Glutamatergic neuron (in vitro differentiated cells): ENCODE results near the gene MRPL48. TPM values are rescaled to one million over a fixed set of nuclear protein-coding genes. Genes with fewer than 3 reads are reported as not detected.
"Not testable (repeated sequence)": the region's sequence is repeated elsewhere in the genome, so short reads cannot be mapped to it uniquely, and the experiment has no call there.

Source experiments
- DNase-seq: peaks from one replicate; pipeline ENCODE4 v3.0.0; 2022
- H3K27ac Mint-ChIP-seq: one replicate; pipeline ENCODE4 v1.8.0; 2020; ENCODE audit warnings: mild to moderate bottlenecking, mixed read lengths, inconsistent platforms; ENCODE audit not compliant: unreplicated experiment
- H3K27me3 Mint-ChIP-seq: one replicate; pipeline ENCODE4 v1.8.0; 2020; ENCODE audit warnings: mild to moderate bottlenecking, moderate library complexity, mixed read lengths, inconsistent platforms; ENCODE audit not compliant: unreplicated experiment
- H3K36me3 Mint-ChIP-seq: one replicate; pipeline ENCODE4 v1.8.0; 2020; ENCODE audit warnings: mild to moderate bottlenecking, mixed read lengths, inconsistent platforms; ENCODE audit not compliant: unreplicated experiment
- H3K4me1 Mint-ChIP-seq: one replicate; pipeline ENCODE4 v1.8.0; 2020; ENCODE audit warnings: mild to moderate bottlenecking, low read depth, mixed read lengths, inconsistent platforms; ENCODE audit not compliant: unreplicated experiment
- H3K4me3 Mint-ChIP-seq: one replicate; pipeline ENCODE4 v1.8.0; 2020; ENCODE audit warnings: mild to moderate bottlenecking, mixed read lengths, inconsistent platforms; ENCODE audit not compliant: unreplicated experiment
- H3K9me3 Mint-ChIP-seq: one replicate; pipeline ENCODE4 v1.8.0; 2020; ENCODE audit warnings: mild to moderate bottlenecking, moderate library complexity, mixed read lengths, inconsistent platforms; ENCODE audit not compliant: unreplicated experiment
- total RNA-seq: library from RNA; stranded (reverse); fragmentation: NEBNext Ultra II Directional; extraction: Animal tissue kit (Norgen Biotek cat#: 25700); gene quantifications from one replicate; pipeline ENCODE4 v1.2.1, GENCODE V29; 2021; ENCODE audit not compliant: unreplicated experiment
- TF ChIP-seq, protein P1 (sequence below): fragments of 200-600 bp; sonication (generic); IDR thresholded peaks from one replicate; pipeline ENCODE4 v1.5.0; 2021; ENCODE audit not compliant: partially characterized antibody, unreplicated experiment

The MRPL48 gene
- total RNA-seq, 1 donor from 2014 or later: 30.5 TPM

DNA sequence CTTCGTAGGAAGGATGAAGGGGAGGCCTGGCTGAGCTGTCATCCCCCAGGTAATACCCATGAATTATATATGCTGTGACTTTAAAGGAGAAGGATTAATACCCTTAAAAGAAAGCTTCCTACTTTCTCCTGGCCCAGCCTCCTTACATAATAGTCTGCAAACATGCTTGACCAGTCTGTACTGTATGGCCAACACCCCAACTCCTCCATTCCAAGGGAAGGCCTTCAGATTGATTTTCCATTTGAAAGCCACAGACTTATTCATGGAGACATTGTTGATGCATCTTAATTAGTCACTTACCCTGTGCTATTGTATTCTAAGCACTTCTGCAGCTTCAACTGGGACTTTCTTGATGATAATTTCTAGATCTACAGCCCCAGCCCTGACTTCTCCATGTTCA, 91.1 kb downstream of the MRPL48 start:
- Mint-ChIP-seq H3K4me1 (peaks cover 7% of the 10 kb centered on the region), H3K27me3 (peaks cover 6% of the 10 kb centered on the region), H3K4me3 (no peak overlapping the region), H3K9me3 (peaks cover 6% of the 10 kb centered on the region), H3K27ac (no peak overlapping the region), H3K36me3 (no peaks in the 10 kb centered on the region)
- TF ChIP-seq, protein P1, sequence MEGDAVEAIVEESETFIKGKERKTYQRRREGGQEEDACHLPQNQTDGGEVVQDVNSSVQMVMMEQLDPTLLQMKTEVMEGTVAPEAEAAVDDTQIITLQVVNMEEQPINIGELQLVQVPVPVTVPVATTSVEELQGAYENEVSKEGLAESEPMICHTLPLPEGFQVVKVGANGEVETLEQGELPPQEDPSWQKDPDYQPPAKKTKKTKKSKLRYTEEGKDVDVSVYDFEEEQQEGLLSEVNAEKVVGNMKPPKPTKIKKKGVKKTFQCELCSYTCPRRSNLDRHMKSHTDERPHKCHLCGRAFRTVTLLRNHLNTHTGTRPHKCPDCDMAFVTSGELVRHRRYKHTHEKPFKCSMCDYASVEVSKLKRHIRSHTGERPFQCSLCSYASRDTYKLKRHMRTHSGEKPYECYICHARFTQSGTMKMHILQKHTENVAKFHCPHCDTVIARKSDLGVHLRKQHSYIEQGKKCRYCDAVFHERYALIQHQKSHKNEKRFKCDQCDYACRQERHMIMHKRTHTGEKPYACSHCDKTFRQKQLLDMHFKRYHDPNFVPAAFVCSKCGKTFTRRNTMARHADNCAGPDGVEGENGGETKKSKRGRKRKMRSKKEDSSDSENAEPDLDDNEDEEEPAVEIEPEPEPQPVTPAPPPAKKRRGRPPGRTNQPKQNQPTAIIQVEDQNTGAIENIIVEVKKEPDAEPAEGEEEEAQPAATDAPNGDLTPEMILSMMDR: no peak
- DNase-seq: no peak

DNA sequence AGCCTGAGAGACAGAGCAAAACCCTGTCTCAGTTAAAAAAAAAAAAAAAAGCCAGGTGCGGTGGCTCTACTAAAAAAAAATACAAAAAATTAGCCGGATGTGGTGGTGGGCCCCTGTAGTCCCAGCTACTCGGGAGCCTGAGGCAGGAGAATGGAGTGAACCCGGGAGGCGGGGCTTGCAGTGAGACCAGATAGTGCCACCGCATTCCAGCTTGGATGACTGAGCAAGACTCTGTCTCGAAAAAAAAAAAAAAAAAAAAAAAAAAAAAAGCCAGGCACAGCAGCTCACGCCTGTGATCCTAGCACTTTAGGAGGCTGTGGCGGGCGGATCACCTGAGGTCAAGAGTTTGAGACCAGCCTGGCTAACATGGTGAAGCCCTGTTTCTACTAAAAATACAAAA, 92.8 kb downstream of the MRPL48 start:
- H3K9me3 Mint-ChIP-seq, H3K4me3 Mint-ChIP-seq, DNase-seq, H3K36me3 Mint-ChIP-seq, H3K27ac Mint-ChIP-seq, H3K27me3 Mint-ChIP-seq, H3K4me1 Mint-ChIP-seq: not testable (repeated sequence)

DNA sequence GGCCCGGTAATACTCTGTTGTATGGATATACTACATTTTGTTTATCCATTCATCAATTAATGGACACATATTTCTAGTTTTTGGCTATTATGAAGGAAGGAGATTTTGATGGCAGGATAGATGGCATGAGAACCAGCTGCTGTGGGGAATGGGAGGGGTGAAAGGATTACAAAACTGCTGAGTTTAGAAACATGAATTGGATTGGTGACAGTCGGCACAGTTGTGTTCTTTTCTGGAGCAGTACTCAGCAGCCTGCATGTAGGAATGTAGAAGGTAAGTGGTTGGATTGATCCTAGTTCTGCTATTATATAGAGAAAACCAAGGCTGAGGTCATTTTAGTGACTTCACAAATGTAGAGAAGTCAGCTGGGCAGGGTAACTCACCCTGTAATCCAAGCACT, 96.2 kb downstream of the MRPL48 start:
- H3K9me3 Mint-ChIP-seq: no peaks in the 10 kb centered on the region
- TF ChIP-seq, protein P1: no peak
- no peak overlapping the region for H3K4me3 Mint-ChIP-seq
- H3K36me3 Mint-ChIP-seq: no peaks in the 10 kb centered on the region
- no peak for DNase-seq
- H3K4me1 Mint-ChIP-seq: no peaks in the 10 kb centered on the region
- H3K27ac Mint-ChIP-seq: no peak overlapping the region
- no peaks in the 10 kb centered on the region for H3K27me3 Mint-ChIP-seq

DNA sequence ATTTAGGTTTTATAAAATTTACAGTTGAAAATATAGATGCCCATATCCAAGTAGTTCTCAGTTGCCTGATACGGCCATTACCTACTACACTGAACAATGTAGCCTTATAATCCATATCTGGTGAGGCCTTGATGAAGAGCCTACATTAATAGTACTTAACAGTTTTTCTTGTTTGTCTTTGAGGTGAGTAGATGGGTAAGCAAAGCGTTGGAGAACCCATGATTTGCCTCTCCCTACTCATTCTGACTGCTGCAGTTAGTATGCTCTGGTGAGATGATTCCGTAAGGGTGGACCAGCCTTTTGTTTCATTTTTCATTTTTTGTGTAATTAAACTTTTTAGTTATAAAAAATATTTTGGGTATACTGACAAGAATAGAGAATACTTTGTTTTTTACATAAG, 100.6 kb downstream of the MRPL48 start:
- no peaks in the 10 kb centered on the region for H3K36me3 Mint-ChIP-seq
- no peak for DNase-seq
- no peak overlapping the region for H3K27ac Mint-ChIP-seq
- H3K27me3 Mint-ChIP-seq: no peaks in the 10 kb centered on the region
- no peak overlapping the region for H3K4me3 Mint-ChIP-seq
- no peaks in the 10 kb centered on the region for H3K4me1 Mint-ChIP-seq
- no peaks in the 10 kb centered on the region for H3K9me3 Mint-ChIP-seq
- TF ChIP-seq, protein P1: no peak

DNA sequence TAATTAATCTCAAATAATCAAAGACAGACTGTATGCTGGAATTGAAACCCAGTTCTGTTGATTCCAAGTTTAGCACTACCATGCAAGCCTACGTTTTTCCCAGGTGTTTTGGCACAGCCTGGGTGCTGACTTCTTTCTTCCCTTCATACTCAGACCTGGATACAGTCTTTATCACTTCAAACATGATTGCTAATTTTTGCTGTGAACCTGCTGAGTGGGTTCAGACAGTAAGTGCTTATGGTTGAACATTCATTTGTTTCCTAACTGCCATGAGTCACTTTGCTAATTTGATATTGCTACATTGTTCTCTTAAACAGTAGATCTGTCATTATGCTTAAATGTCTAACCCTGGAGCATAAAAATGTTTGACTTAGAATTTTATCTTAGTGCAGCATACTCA, 101.3 kb downstream of the MRPL48 start:
- TF ChIP-seq, protein P1: no peak
- H3K4me1 Mint-ChIP-seq: no peaks in the 10 kb centered on the region
- H3K4me3 Mint-ChIP-seq: no peak overlapping the region
- H3K36me3 Mint-ChIP-seq: no peaks in the 10 kb centered on the region
- no peak overlapping the region for H3K27ac Mint-ChIP-seq
- no peaks in the 10 kb centered on the region for H3K9me3 Mint-ChIP-seq
- H3K27me3 Mint-ChIP-seq: no peaks in the 10 kb centered on the region
- DNase-seq: no peak

DNA sequence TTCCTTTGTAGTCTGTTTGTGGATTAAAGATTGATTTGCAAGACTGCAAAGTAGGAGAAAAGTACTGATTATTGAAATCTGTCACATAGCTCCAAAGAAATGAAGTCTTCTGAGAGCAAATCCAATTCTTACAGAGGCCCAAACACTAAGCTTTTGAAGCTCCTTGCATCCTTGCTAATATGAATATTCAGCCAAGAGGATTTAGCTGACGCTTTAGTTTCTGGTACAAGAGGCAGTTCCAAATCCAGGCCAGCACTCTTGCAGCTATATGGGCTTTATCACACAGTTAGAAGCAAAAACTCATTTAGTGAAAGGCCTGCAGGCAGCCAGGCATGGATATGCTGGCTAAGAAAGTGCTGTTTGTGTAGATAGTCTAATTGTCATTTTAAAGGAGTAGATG, 101.9 kb downstream of the MRPL48 start:
- no peaks in the 10 kb centered on the region for H3K4me1 Mint-ChIP-seq
- H3K4me3 Mint-ChIP-seq: no peak overlapping the region
- H3K27ac Mint-ChIP-seq: no peak overlapping the region
- TF ChIP-seq, protein P1: no peak
- no peaks in the 10 kb centered on the region for H3K36me3 Mint-ChIP-seq
- DNase-seq: no peak
- H3K27me3 Mint-ChIP-seq: no peaks in the 10 kb centered on the region
- no peaks in the 10 kb centered on the region for H3K9me3 Mint-ChIP-seq
